Activated B cell treated with CpG ODN at 0.5 μM for 24 hours (primary cell): ENCODE measurements around the gene PHAF1. TPM values are rescaled to one million over a fixed set of nuclear protein-coding genes. Genes with fewer than 3 reads are reported as not detected.

Source experiments
- ATAC-seq: fragments of 200-7000 bp; cut with Tn5 transposase; one replicate; pipeline ENCODE4 v1.10.0; 2021; ENCODE audit warnings: low read depth, mild to moderate bottlenecking, moderate library complexity
- CTCF ChIA-PET: fragments of 350-600 bp; sonication (Branson Sonifier 250); formaldehyde crosslinking; loops from one replicate; lab custom pipeline; 2021; ENCODE audit warnings: antibody characterized with exemption; lab: Charles Lee
- POLR2A ChIA-PET: fragments of 350-600 bp; sonication (Branson Sonifier 250); formaldehyde crosslinking; loops from one replicate; lab custom pipeline; 2021; ENCODE audit warnings: antibody characterized with exemption; lab: Charles Lee
- DNase-seq: peaks from one replicate; pipeline ENCODE4 v3.0.0; 2022
- H3K27ac Mint-ChIP-seq: one replicate; pipeline ENCODE4 v1.8.0; 2020; ENCODE audit warnings: mixed read lengths
- H3K27me3 Mint-ChIP-seq: one replicate; pipeline ENCODE4 v1.8.0; 2021; ENCODE audit warnings: mixed read lengths
- H3K36me3 Mint-ChIP-seq: one replicate; pipeline ENCODE4 v1.8.0; 2021; ENCODE audit warnings: low read depth, mixed read lengths
- H3K4me1 Mint-ChIP-seq: one replicate; pipeline ENCODE4 v1.8.0; 2021; ENCODE audit warnings: mixed read lengths
- H3K4me3 Mint-ChIP-seq: one replicate; pipeline ENCODE4 v1.8.0; 2020; ENCODE audit warnings: mild to moderate bottlenecking, mixed read lengths
- H3K9me3 Mint-ChIP-seq: one replicate; pipeline ENCODE4 v1.8.0; 2020; ENCODE audit warnings: mixed read lengths
- intact Hi-C: fragments of 100-400 bp; cut with micrococcal nuclease; formaldehyde crosslinking; loops from one replicate; pipeline ENCODE4 v1.15.1; 2024
- total RNA-seq: library from RNA; stranded (reverse); gene quantifications from 2 replicates; pipeline ENCODE4 v1.2.3, GENCODE V29; 2022
- TF ChIP-seq, protein P1 (sequence below): fragments of 200-600 bp; IDR thresholded peaks from one replicate; pipeline ENCODE4 v1.8.0; 2022; ENCODE audit warnings: antibody characterized with exemption, mild to moderate bottlenecking

Gene PHAF1
- total RNA-seq, 1 donor from 2014 or later = 16.9 TPM

DNA sequence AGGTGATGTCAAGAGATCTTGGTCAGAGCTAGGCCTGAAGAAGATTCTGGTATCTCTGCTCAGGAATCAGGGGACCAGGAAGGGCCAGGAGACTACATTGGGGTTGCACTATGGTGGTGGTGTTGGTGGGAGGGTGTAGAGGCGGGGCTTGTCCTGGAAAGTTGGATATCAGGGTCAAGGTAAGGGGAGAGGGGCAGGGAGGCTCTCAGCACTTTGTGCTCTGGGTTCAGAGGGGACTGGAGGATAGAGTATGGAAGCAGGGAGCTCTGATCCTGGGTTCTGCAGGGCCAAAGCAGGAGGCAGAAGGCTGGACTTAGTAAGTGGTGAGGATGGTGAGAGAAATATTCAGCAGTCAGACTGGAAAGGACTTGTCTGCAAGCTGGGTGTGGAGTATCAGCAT, 63.6 kb downstream of the PHAF1 start:
- H3K9me3 Mint-ChIP-seq = no peaks in the 10 kb centered on the region
- peaks cover 28% of the 10 kb centered on the region for H3K4me1 Mint-ChIP-seq
- TF ChIP-seq, protein P1, sequence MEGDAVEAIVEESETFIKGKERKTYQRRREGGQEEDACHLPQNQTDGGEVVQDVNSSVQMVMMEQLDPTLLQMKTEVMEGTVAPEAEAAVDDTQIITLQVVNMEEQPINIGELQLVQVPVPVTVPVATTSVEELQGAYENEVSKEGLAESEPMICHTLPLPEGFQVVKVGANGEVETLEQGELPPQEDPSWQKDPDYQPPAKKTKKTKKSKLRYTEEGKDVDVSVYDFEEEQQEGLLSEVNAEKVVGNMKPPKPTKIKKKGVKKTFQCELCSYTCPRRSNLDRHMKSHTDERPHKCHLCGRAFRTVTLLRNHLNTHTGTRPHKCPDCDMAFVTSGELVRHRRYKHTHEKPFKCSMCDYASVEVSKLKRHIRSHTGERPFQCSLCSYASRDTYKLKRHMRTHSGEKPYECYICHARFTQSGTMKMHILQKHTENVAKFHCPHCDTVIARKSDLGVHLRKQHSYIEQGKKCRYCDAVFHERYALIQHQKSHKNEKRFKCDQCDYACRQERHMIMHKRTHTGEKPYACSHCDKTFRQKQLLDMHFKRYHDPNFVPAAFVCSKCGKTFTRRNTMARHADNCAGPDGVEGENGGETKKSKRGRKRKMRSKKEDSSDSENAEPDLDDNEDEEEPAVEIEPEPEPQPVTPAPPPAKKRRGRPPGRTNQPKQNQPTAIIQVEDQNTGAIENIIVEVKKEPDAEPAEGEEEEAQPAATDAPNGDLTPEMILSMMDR = no peak
- ChIA-PET CTCF (interaction anchor here (1.8 kb wide), 1 partner anchor 18 kb away, joined by 6 read pairs; no protein-coding TSS in a partner anchor), POLR2A (interaction anchor here (0.7 to 1.7 kb wide), 3 partner anchors 10 to 143 kb away, joined by 3 to 5 read pairs (median 4); no protein-coding TSS in a partner anchor)
- no peak for ATAC-seq
- no peak for DNase-seq
- no peaks in the 10 kb centered on the region for H3K36me3 Mint-ChIP-seq
- peak overlapping the region; percentile 71 for H3K4me3 Mint-ChIP-seq
- no peak overlapping the region for H3K27ac Mint-ChIP-seq
- peaks cover 60% of the 10 kb centered on the region for H3K27me3 Mint-ChIP-seq
- intact Hi-C loops = no loop called here

DNA sequence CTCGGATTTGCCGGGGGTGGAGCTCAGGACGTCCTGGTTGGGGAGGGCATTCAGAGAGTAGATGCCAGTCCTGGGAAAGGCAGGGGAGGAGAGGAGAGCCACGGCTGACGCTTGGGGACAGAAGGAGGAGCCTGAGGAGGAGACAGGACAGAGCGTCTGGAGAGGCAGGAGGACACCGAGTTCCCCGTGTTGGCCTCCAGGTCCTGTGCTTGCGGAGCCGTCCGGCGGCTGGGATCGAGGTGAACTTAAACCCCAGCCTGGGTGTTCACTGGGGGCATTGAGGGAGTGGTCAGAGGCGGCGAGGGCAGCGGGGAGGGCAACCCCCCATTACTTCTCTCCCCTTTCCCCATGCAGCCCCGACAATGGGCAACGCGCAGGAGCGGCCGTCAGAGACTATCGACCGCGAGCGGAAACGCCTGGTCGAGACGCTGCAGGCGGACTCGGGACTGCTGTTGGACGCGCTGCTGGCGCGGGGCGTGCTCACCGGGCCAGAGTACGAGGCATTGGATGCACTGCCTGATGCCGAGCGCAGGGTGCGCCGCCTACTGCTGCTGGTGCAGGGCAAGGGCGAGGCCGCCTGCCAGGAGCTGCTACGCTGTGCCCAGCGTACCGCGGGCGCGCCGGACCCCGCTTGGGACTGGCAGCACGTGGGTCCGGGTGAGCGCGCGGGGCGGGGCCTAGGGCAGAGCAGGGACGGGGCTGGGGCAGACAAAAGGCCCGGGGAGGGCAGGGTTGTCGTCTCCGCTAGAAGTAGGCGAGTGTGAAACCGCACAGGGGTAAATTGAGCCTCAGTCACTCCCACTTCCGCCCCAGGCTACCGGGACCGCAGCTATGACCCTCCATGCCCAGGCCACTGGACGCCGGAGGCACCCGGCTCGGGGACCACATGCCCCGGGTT, 64.3 kb downstream of the PHAF1 start:
- POLR2A ChIA-PET = interaction anchor here (1.1 to 1.7 kb wide), 2 partner anchors 11 to 144 kb away, joined by 3 to 4 read pairs; no protein-coding TSS in a partner anchor
- peaks cover 28% of the 10 kb centered on the region for H3K4me1 Mint-ChIP-seq

DNA sequence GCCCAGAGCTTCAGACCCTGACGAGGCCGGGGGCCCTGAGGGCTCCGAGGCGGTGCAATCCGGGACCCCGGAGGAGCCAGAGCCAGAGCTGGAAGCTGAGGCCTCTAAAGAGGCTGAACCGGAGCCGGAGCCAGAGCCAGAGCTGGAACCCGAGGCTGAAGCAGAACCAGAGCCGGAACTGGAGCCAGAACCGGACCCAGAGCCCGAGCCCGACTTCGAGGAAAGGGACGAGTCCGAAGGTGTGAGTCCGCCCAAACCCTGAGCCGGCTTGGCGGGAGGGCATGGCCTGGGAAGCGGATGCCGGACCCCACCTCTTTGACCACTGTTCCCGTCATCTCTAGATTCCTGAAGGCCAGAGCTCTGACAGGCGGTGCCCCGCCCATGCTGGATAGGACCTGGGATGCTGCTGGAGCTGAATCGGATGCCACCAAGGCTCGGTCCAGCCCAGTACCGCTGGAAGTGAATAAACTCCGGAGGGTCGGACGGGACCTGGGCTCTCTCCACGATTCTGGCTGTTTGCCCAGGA, 65.0 kb downstream of the PHAF1 start:
- intact Hi-C loops = loop anchor here (1.0 kb wide), 1 partner anchor 15 kb away; the partner anchor contains the start of genes FBXL8 and TRADD

More for the DNA sequence above, 64.3 kb downstream of the PHAF1 start:
- Mint-ChIP-seq H3K9me3 (no peaks in the 10 kb centered on the region), H3K36me3 (no peaks in the 10 kb centered on the region), H3K4me3 (peak overlapping the region; percentile 71), H3K27me3 (peaks cover 59% of the 10 kb centered on the region), H3K27ac (no peak overlapping the region)
- ATAC-seq (peak; percentile 72), DNase-seq (peak; percentile 56)
- CTCF ChIA-PET = interaction anchor here (1.3 to 1.8 kb wide), 3 partner anchors 14 to 156 kb away, joined by 4 to 6 read pairs (median 4); no protein-coding TSS in a partner anchor
- TF ChIP-seq, protein P1 = no peak
- intact Hi-C loops = loop anchor here (1.0 kb wide), 1 partner anchor 15 kb away; the partner anchor contains the start of genes FBXL8 and TRADD

DNA sequence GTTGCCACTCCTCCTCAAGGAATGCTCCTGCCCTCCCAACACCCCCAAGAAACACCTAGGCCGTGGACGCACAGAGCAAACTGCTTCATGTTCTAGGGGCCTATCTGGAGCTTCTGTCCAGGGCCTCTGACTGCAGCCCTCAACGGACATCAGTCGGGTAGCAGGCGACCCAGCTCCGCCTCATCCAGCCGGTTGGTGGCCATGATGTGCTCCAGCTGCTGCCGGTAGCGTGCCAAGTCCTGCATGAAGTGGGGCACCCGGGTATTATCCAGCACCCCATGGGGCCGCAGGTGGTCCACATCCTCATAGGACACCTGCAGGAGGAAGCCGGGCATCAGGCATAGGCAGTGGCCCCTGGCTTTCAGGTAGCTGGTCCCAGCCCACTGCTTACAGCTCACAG, 66.9 kb downstream of the PHAF1 start:
- TF ChIP-seq, protein P1 = no peak
- ATAC-seq = no peak

More for the DNA sequence above, 65.0 kb downstream of the PHAF1 start:
- ATAC-seq (no peak), DNase-seq (no peak)
- Mint-ChIP-seq H3K27me3 (peaks cover 57% of the 10 kb centered on the region), H3K36me3 (no peaks in the 10 kb centered on the region), H3K9me3 (no peaks in the 10 kb centered on the region), H3K4me1 (peaks cover 26% of the 10 kb centered on the region), H3K4me3 (peak overlapping the region; percentile 71), H3K27ac (no peak overlapping the region)
- TF ChIP-seq, protein P1 = no peak
- ChIA-PET CTCF (interaction anchor here (1.3 to 1.8 kb wide), 3 partner anchors 14 to 157 kb away, joined by 4 to 6 read pairs (median 4); no protein-coding TSS in a partner anchor), POLR2A (interaction anchor here (1.7 kb wide), 1 partner anchor 12 kb away, joined by 4 read pairs; no protein-coding TSS in a partner anchor)

More for the DNA sequence above, 66.9 kb downstream of the PHAF1 start:
- Mint-ChIP-seq H3K4me3 (no peak overlapping the region), H3K9me3 (no peaks in the 10 kb centered on the region), H3K27ac (no peak overlapping the region), H3K36me3 (no peaks in the 10 kb centered on the region), H3K4me1 (peaks cover 18% of the 10 kb centered on the region), H3K27me3 (peaks cover 42% of the 10 kb centered on the region)
- no peak for DNase-seq
- intact Hi-C loops = no loop called here
- ChIA-PET POLR2A (interaction anchor here (0.9 kb wide), 1 partner anchor 9 kb away, joined by 3 read pairs; no protein-coding TSS in a partner anchor), CTCF (interaction anchor here (1.9 kb wide), 1 partner anchor 9 kb away, joined by 10 read pairs; no protein-coding TSS in a partner anchor)
